GM19455 (cell line): ENCODE measurements around the gene AGXT2.

ENCODE experiments used
- ATAC-seq: cut with Tn5 transposase; IDR thresholded peaks from one replicate; pipeline ENCODE4 v1.9.1; 2021; ENCODE audit not compliant: unreplicated experiment

The AGXT2 gene

GRCh38 chr5:35047785-35048404 is at the start of gene AGXT2:
Gene AGXT2, minus strand, starts transcription at chr5:35047949. Its CDS starts 57 bp downstream, at chr5:35047892.
- no peak for ATAC-seq

- no peak for ATAC-seq
Observed at GRCh38 chr5:35096932-35097331, 49.2 kb upstream of the AGXT2 start.

GRCh38 chr5:35096216-35096615 is 48.5 kb upstream of the AGXT2 start:
- ATAC-seq, result no peak

GRCh38 chr5:35095366-35095765 is 47.6 kb upstream of the AGXT2 start:
- ATAC-seq, result no peak

GRCh38 chr5:35094948-35095347 is 47.2 kb upstream of the AGXT2 start:
- ATAC-seq, result no peak

GRCh38 chr5:35092703-35093102 is 45.0 kb upstream of the AGXT2 start:
- no peak for ATAC-seq

GRCh38 chr5:35091704-35092103 is 44.0 kb upstream of the AGXT2 start:
- ATAC-seq, result no peak

GRCh38 chr5:35089334-35090314 is 41.9 kb upstream of the AGXT2 start:
- peak; percentile 58 for ATAC-seq

GRCh38 chr5:35087991-35088390 is 40.2 kb upstream of the AGXT2 start:
- ATAC-seq, result no peak

GRCh38 chr5:35083150-35083549 is 35.4 kb upstream of the AGXT2 start:
- ATAC-seq, result no peak

- no peak for ATAC-seq
Observed at GRCh38 chr5:35082530-35082929, 34.8 kb upstream of the AGXT2 start.

GRCh38 chr5:35081134-35081533 is 33.4 kb upstream of the AGXT2 start:
- no peak for ATAC-seq

- no peak for ATAC-seq
Observed at GRCh38 chr5:35073160-35073559, 25.4 kb upstream of the AGXT2 start.

GRCh38 chr5:35069188-35069587 is 21.4 kb upstream of the AGXT2 start:
- ATAC-seq, result no peak

- ATAC-seq, result no peak
Observed at GRCh38 chr5:35067985-35068384, 20.2 kb upstream of the AGXT2 start.

- no peak for ATAC-seq
Observed at GRCh38 chr5:35066260-35066795, 18.6 kb upstream of the AGXT2 start.

- no peak for ATAC-seq
Observed at GRCh38 chr5:35063414-35063813, 15.7 kb upstream of the AGXT2 start.

- ATAC-seq, result no peak
Observed at GRCh38 chr5:35061211-35061770, 13.5 kb upstream of the AGXT2 start.

GRCh38 chr5:35060236-35060635 is 12.5 kb upstream of the AGXT2 start:
- no peak for ATAC-seq

GRCh38 chr5:35059251-35059650 is 11.5 kb upstream of the AGXT2 start:
- ATAC-seq, result no peak

GRCh38 chr5:35058374-35058788 is 10.6 kb upstream of the AGXT2 start:
- ATAC-seq, result peak; percentile 64

- no peak for ATAC-seq
Observed at GRCh38 chr5:35056686-35057085, 8.9 kb upstream of the AGXT2 start.
